Measurements from ENCODE around the gene SSBP4. TPM values are rescaled to one million over a fixed set of nuclear protein-coding genes. Genes with fewer than 3 reads are reported as not detected.
"Not testable (repeated sequence)": the region's sequence is repeated elsewhere in the genome, so short reads cannot be mapped to it uniquely, and the experiment has no call there.

Gene SSBP4
- total RNA-seq, 1 donor from 2014 or later, result 233 TPM

DNA sequence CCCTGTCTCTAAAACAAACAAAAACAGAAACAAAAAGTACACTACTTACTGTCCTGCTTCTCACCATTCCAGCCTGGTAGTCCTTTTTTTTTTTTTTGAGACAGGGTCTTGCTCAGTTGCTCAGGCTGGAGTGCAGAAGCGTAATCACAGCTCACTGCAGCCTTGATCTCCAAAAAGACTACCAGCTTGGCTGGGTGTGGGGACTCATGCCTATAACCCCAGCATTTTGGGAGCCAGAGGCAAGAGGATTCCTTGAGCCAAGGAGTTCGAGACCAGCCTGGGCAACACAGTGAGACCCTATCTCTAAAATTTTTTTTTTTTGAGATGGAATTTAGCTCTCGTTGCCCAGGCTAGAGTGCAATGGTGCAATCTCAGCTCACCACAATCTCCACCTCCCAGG, 38.4 kb upstream of the SSBP4 start:
- no peaks in the 10 kb centered on the region for H3K36me3 ChIP-seq
- peak overlapping the region; percentile 64 to 72 for H3K27ac ChIP-seq
- TF ChIP-seq, protein P1, sequence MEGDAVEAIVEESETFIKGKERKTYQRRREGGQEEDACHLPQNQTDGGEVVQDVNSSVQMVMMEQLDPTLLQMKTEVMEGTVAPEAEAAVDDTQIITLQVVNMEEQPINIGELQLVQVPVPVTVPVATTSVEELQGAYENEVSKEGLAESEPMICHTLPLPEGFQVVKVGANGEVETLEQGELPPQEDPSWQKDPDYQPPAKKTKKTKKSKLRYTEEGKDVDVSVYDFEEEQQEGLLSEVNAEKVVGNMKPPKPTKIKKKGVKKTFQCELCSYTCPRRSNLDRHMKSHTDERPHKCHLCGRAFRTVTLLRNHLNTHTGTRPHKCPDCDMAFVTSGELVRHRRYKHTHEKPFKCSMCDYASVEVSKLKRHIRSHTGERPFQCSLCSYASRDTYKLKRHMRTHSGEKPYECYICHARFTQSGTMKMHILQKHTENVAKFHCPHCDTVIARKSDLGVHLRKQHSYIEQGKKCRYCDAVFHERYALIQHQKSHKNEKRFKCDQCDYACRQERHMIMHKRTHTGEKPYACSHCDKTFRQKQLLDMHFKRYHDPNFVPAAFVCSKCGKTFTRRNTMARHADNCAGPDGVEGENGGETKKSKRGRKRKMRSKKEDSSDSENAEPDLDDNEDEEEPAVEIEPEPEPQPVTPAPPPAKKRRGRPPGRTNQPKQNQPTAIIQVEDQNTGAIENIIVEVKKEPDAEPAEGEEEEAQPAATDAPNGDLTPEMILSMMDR (IDR thresholded peaks at IDR 0.05), result no peak
- peaks cover 4 to 12% of the 10 kb centered on the region in 2 donors for H3K4me1 ChIP-seq
- intact Hi-C loops (cut with DNase I), result no loop called here
- no peaks in the 10 kb centered on the region for H3K9me3 ChIP-seq
- H3K27me3 ChIP-seq, result no peaks in the 10 kb centered on the region
- DNase-seq (ENCODE audit: low spot score in 2 of 2), result no peak
- H3K4me3 ChIP-seq, result no peak overlapping the region

DNA sequence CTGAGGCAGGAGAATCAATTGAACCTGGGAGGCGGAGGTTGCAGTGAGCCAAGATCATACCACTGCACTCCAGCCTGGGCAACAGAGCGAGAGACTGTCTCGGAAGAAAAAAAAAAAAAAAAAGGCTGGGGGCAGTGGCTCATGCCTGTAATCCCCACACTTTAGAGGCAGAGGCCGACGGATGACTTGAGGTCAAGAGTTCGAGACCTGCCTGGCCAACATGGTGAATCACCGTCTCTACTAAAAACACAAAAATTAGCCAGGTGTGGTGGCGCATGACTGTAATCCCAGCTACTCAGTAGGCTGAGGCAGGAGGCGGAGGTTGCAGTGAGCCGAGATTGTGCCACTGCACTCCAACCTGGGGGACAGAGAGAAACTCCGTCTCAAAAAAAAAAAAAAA, 35.6 kb upstream of the SSBP4 start:
- intact Hi-C loops (cut with DNase I); H3K4me3 ChIP-seq; H3K27ac ChIP-seq; DNase-seq (ENCODE audit: low spot score in 2 of 2); H3K36me3 ChIP-seq; H3K27me3 ChIP-seq; H3K9me3 ChIP-seq: not testable (repeated sequence)
- peaks cover 5 to 23% of the 10 kb centered on the region in 2 donors for H3K4me1 ChIP-seq

DNA sequence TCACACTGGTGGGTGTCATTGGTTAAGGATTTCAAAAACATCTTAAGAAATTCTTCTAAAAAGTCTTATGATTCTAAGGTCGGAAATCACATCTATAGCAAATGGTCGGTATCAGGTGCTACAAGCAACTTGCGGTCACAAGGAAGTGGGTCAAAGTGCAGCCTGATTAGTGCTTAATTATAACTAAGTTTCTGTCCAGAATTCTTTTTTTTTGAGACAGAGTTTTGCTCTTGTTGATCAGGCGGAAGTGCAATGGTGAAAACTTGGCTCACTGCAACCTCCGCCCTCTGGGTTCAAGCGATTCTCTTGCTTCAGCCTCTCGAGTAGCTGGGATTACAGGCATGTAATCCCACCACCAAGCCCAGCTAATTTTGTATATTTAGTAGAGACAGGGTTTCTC, 34.4 kb upstream of the SSBP4 start:
- Histone ChIP-seq H3K36me3 (no peaks in the 10 kb centered on the region), H3K27me3 (no peaks in the 10 kb centered on the region), H3K27ac (no peak overlapping the region), H3K9me3 (no peaks in the 10 kb centered on the region), H3K4me1 (peaks cover 7 to 26% of the 10 kb centered on the region in 2 donors), H3K4me3 (no peak overlapping the region)
- TF ChIP-seq, protein P1 (IDR thresholded peaks at IDR 0.05), result no peak
- no peak for DNase-seq (ENCODE audit: low spot score in 2 of 2)
- intact Hi-C loops (cut with DNase I), result no loop called here

DNA sequence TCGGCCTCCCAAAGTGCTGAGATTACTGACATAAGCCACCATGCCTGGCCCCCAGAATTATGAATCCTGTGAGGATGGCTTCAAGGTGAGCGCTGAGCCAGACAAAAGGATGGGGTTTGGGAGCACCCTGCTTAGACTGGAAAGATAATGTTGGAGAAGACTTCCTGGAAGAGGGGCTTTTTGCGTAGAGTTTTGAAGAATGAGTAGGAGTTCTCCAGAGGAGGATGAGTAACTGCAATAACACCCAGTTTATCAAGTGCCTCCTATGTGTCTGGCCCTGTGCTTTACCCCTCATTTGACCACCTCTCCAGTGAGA, 33.9 kb upstream of the SSBP4 start:
- TF ChIP-seq, protein P1 (IDR thresholded peaks at IDR 0.05), result no peak
- Histone ChIP-seq H3K36me3 (no peaks in the 10 kb centered on the region), H3K4me3 (no peak overlapping the region), H3K9me3 (no peaks in the 10 kb centered on the region), H3K27ac (no peak overlapping the region), H3K27me3 (no peaks in the 10 kb centered on the region), H3K4me1 (peaks cover 7 to 23% of the 10 kb centered on the region in 2 donors)
- no peak for DNase-seq (ENCODE audit: low spot score in 2 of 2)
- intact Hi-C loops (cut with DNase I), result no loop called here

DNA sequence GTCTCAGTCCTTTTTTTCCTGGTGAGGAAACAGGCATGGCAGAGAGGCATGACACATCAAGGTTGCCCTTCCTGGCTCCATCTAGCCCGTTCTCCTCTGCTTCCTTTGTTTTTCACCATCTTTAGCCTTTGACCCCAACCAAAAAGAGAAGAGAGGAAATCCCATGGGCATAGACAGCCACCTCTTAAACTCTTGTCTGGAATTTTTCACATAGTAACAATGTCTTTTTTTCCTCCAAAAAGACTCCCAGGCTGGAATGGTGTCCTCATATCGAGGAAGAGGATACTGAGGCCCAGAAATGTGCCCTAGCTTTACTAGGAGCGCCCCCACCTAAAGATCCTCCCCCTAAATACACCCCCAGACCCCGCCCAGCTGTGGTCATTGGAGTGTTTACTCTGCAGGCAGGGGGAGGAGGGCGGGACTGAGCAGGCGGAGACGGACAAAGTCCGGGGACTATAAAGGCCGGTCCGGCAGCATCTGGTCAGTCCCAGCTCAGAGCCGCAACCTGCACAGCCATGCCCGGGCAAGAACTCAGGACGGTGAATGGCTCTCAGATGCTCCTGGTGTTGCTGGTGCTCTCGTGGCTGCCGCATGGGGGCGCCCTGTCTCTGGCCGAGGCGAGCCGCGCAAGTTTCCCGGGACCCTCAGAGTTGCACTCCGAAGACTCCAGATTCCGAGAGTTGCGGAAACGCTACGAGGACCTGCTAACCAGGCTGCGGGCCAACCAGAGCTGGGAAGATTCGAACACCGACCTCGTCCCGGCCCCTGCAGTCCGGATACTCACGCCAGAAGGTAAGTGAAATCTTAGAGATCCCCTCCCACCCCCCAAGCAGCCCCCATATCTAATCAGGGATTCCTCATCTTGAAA, 33.3 kb upstream of the SSBP4 start, which contains the start of gene GDF15:
TSS of gene GDF15 (plus strand) at position 484 of the 868 bp plus-strand sequence. CDS start at position 516, 32 bp downstream.
- H3K27ac ChIP-seq, result no peak within 1 kb of the TSS
- TF ChIP-seq, protein P1 (IDR thresholded peaks at IDR 0.05), result peak; percentile 18 to 45 (median 36)

DNA sequence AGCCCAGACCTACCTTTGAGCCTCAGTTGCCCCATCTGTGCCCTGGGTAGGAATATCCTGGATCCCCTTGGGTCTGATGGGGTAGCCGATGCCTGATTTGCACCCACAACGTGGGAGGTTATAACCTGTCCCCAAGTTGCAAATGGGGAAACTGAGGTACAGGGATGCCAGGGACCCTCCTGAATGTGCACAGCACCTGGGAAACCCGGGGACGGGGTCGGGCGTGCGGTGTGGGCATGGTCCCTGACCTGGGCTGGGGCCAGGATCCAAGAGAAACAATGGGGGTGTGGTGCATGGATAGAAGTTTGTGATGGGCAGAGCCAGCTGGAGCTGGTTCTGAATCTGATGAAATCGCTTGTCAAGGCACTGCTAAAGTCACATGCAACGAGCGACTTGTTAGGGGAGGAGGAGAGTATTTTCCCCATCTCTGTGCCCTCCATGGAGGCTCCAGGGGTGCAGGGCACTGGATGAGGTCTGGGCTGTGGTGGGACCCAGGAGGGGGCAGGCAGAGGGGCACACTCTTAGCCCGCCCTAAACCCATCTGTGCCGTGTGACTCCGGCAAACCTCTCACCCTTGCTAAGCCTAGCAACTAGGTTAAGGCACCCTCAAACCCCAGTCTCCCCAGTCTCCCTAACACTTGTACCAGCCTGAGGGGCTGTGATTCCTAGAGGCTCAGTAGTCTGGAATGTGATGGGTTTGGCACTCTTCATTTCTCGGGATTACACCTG, 32.5 kb upstream of the SSBP4 start:
- intact Hi-C loops (cut with DNase I), result no loop called here
- peaks cover 3 to 16% of the 10 kb centered on the region in 2 donors for H3K4me1 ChIP-seq
- no peaks in the 10 kb centered on the region for H3K27me3 ChIP-seq
- TF ChIP-seq, protein P1 (IDR thresholded peaks at IDR 0.05), result no peak
- H3K27ac ChIP-seq, result no peak overlapping the region
- peak overlapping the region in 1 of 2 donors; percentile 24 for H3K4me3 ChIP-seq
- no peaks in the 10 kb centered on the region for H3K36me3 ChIP-seq
- H3K9me3 ChIP-seq, result no peaks in the 10 kb centered on the region
- DNase-seq (ENCODE audit: low spot score in 2 of 2), result no peak

More for the DNA sequence above, 33.3 kb upstream of the SSBP4 start, which contains the start of gene GDF15:
- peaks cover 3 to 18% of the 10 kb centered on the region in 2 donors for H3K4me1 ChIP-seq
- no peaks in the 10 kb centered on the region for H3K36me3 ChIP-seq
- DNase-seq (ENCODE audit: low spot score in 2 of 2), result peak in 1 of 2 donors; percentile 73
- intact Hi-C loops (cut with DNase I), result no loop called here
- H3K27me3 ChIP-seq, result no peaks in the 10 kb centered on the region
- H3K4me3 ChIP-seq, result peak within 1 kb of the TSS in 1 of 2 donors; percentile 24
- H3K9me3 ChIP-seq, result no peaks in the 10 kb centered on the region
